HepG2 (cell line): ENCODE data around the gene UGT2B15.

Experiments used
- CBFB ChIP-seq: sonication (generic); formaldehyde crosslinking; IDR thresholded peaks from 2 replicates; pipeline ENCODE4 v1.4.0; 2020; ENCODE audit warnings: missing genetic modification reagents
- FOXC1 ChIP-seq: sonication (generic); formaldehyde crosslinking; IDR thresholded peaks from 2 replicates; pipeline ENCODE4 v1.8.0; 2022; ENCODE audit warnings: mild to moderate bottlenecking, missing genetic modification reagents, borderline replicate concordance
- HDAC1 ChIP-seq: sonication (generic); formaldehyde crosslinking; IDR thresholded peaks from 2 replicates; pipeline ENCODE4 v1.5.1; 2020; ENCODE audit warnings: mild to moderate bottlenecking, missing genetic modification reagents
- POLR2AphosphoS5 ChIP-seq: IDR thresholded peaks from 2 replicates; pipeline ENCODE4 v1.6.1; 2012; ENCODE audit warnings: low read depth, low read length
- PRPF4 ChIP-seq: fragments of 200-400 bp; formaldehyde crosslinking; IDR thresholded peaks from 2 replicates; pipeline ENCODE4 v1.6.1; 2016; ENCODE audit warnings: low read length, low read depth; ENCODE audit not compliant: poor library complexity, severe bottlenecking
- TF ChIP-seq, protein P1 (sequence below): sonication (generic); formaldehyde crosslinking; IDR thresholded peaks from 2 replicates; pipeline ENCODE4 v1.4.0; 2020; ENCODE audit warnings: missing genetic modification reagents, borderline replicate concordance
- TF ChIP-seq, protein P2 (sequence below): sonication (generic); formaldehyde crosslinking; IDR thresholded peaks from 2 replicates; pipeline ENCODE4 v1.5.0; 2020; ENCODE audit warnings: mild to moderate bottlenecking, missing genetic modification reagents, moderate library complexity
- TF ChIP-seq, protein P3 (sequence below): IDR thresholded peaks from 2 replicates; pipeline ENCODE4 v1.6.1; 2016; ENCODE audit warnings: missing compliant biosample characterization, missing genetic modification reagents, borderline replicate concordance
- TF ChIP-seq, protein P4 (sequence below): IDR thresholded peaks from 2 replicates; pipeline ENCODE4 v1.4.0; 2020; ENCODE audit warnings: mild to moderate bottlenecking, missing genetic modification reagents

DNA sequence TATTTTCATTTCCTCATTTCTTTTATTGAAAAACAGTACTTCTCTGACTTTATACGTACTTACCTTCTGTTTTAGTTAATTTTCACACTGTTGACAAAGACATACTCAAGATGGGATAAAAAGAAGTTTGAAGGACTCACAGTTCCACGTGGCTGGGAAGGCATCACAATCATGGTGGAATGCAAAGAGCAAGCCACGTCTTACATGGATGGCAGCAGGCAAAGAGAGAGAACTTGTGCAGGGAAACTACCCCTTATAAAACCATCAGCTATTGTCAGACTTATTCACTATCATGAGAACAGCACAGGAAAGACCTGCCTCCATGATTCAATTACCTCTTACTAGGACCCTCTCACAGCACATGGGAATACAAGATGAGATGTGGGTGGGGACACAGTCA lies 20.7 kb upstream of the UGT2B15 start:
- TF ChIP-seq, protein P1, sequence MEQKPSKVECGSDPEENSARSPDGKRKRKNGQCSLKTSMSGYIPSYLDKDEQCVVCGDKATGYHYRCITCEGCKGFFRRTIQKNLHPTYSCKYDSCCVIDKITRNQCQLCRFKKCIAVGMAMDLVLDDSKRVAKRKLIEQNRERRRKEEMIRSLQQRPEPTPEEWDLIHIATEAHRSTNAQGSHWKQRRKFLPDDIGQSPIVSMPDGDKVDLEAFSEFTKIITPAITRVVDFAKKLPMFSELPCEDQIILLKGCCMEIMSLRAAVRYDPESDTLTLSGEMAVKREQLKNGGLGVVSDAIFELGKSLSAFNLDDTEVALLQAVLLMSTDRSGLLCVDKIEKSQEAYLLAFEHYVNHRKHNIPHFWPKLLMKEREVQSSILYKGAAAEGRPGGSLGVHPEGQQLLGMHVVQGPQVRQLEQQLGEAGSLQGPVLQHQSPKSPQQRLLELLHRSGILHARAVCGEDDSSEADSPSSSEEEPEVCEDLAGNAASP (CRISPR knock-in tag), result no peak
- TF ChIP-seq, protein P2, sequence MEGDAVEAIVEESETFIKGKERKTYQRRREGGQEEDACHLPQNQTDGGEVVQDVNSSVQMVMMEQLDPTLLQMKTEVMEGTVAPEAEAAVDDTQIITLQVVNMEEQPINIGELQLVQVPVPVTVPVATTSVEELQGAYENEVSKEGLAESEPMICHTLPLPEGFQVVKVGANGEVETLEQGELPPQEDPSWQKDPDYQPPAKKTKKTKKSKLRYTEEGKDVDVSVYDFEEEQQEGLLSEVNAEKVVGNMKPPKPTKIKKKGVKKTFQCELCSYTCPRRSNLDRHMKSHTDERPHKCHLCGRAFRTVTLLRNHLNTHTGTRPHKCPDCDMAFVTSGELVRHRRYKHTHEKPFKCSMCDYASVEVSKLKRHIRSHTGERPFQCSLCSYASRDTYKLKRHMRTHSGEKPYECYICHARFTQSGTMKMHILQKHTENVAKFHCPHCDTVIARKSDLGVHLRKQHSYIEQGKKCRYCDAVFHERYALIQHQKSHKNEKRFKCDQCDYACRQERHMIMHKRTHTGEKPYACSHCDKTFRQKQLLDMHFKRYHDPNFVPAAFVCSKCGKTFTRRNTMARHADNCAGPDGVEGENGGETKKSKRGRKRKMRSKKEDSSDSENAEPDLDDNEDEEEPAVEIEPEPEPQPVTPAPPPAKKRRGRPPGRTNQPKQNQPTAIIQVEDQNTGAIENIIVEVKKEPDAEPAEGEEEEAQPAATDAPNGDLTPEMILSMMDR (CRISPR knock-in tag), result no peak
- no peak for TF ChIP-seq CBFB (CRISPR knock-in tag)
- no peak for TF ChIP-seq FOXC1 (CRISPR knock-in tag)
- TF ChIP-seq, protein P3, sequence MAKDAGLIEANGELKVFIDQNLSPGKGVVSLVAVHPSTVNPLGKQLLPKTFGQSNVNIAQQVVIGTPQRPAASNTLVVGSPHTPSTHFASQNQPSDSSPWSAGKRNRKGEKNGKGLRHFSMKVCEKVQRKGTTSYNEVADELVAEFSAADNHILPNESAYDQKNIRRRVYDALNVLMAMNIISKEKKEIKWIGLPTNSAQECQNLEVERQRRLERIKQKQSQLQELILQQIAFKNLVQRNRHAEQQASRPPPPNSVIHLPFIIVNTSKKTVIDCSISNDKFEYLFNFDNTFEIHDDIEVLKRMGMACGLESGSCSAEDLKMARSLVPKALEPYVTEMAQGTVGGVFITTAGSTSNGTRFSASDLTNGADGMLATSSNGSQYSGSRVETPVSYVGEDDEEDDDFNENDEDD (CRISPR knock-in tag), result no peak
- no peak for TF ChIP-seq HDAC1 (CRISPR knock-in tag)
- TF ChIP-seq, protein P4, sequence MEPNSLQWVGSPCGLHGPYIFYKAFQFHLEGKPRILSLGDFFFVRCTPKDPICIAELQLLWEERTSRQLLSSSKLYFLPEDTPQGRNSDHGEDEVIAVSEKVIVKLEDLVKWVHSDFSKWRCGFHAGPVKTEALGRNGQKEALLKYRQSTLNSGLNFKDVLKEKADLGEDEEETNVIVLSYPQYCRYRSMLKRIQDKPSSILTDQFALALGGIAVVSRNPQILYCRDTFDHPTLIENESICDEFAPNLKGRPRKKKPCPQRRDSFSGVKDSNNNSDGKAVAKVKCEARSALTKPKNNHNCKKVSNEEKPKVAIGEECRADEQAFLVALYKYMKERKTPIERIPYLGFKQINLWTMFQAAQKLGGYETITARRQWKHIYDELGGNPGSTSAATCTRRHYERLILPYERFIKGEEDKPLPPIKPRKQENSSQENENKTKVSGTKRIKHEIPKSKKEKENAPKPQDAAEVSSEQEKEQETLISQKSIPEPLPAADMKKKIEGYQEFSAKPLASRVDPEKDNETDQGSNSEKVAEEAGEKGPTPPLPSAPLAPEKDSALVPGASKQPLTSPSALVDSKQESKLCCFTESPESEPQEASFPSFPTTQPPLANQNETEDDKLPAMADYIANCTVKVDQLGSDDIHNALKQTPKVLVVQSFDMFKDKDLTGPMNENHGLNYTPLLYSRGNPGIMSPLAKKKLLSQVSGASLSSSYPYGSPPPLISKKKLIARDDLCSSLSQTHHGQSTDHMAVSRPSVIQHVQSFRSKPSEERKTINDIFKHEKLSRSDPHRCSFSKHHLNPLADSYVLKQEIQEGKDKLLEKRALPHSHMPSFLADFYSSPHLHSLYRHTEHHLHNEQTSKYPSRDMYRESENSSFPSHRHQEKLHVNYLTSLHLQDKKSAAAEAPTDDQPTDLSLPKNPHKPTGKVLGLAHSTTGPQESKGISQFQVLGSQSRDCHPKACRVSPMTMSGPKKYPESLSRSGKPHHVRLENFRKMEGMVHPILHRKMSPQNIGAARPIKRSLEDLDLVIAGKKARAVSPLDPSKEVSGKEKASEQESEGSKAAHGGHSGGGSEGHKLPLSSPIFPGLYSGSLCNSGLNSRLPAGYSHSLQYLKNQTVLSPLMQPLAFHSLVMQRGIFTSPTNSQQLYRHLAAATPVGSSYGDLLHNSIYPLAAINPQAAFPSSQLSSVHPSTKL (CRISPR knock-in tag), result no peak
- no peak for TF ChIP-seq POLR2AphosphoS5
- no peak for TF ChIP-seq PRPF4
